CMK (cell line): Measurements from ENCODE around the gene NAA10.
A peak's percentile ranks its signal among the peaks of the same experiment; 100 is the strongest.

Source experiments
- DNase-seq: peaks from one replicate; pipeline ENCODE4 v3.0.0-alpha.2; 2010; ENCODE audit warnings: low read depth

NAA10 gene

DNA sequence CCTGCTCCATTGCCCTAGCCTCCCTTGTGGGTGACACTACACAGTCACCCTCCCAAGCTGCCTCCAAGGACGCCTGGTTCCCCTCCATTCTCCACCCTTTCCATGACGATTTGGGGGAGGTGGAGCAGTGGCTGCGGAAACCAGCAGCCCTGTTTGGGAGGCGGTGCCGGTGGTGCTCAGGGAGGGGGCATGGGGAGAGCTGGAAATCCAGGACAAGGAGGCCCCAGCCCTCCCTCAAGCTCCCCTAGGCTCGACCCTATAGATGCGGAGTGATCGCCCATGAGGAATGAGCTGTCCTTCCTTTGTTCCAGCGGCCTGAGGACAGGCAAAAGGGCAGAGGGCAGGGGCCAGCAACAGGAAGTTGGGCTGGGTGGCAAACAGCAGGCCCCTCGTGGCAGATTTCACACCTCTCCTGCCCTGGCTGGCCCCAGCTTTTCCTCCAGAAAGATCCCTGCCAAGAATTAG lies 13.2 kb upstream of the NAA10 start:
- no peak for DNase-seq

DNA sequence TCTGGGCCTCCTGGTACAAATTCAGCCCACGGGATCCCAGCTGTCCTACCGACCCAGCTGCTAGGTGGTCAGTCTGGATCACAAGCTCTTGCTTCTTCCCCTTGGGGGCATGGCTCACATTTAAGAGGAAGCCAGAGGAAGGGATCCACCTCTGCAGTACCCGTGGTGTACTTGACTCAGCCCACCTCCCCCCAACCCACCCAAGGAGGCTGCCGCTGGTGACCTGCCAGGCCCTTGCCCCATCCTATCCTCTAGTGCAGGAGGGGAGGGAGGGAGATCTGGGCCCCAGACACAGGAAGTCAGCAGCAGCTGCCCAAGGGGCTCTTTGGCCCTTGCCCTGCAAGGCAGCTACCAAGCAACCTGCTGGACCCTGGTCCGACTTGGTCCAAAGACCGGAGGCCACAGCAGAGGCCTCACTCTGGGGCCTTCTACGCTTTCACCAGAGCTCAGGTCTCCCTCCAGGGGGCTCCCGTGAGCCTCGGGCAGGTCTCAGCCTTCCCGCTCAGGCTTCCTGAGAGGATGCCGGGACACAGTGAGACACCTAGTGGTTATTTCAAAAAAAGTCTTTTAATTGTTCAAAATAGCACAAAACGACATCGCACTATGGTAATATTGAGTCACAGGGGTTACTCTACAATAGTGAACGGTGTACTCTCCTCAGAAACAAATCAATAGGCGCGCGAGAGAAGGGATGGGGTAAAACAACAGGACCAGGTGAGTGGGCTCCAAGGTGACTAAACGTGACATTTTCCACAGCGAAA lies 12.4 kb upstream of the NAA10 start:
- DNase-seq = no peak

DNA sequence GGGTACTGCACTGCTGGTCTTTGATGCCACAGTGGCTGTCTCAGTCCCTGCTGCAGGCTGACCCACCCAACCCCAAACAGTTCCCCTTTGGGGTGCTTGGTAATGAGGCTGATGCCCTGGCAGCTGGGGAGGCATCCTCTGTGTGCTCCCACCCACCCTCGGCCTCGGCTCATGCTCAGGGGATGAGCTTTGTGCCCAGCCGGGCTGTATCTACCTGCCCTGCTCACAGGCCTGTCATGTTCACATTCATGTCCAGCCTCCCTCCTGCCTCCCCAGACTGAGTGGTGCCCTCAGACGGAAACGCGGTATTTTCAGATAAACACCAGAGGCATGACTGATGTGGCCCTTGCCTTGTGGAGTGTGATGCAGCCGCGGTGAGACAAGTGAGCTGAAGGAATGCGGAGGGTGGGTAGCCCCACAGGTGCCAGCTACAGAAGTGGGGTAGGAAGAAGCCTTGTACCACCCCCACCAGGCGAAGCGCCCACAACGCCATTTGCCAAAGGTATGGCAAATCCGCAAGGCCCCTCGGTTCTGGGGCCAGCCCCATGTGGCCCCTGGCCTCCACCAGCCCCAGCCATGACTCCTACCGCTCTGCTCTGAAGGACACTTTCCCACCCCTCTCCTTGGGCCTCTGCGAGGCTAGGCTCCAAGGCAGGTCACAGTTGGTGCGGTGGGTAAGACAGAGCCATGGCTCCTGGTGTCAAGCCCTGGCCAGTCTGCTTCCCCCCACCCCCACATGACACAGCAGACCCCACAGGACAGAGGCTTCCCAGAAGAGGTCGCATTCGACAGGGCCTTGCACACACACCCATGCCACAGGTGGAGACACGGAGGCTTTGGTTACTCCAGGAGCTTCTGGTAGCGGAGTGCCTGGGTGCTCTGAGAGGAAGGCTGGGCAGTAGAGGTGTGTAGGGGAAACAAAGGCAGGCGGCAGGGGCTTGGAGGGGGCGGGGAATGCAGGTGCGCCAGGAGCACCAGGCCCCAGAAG lies 11.4 kb upstream of the NAA10 start:
- DNase-seq = no peak

DNA sequence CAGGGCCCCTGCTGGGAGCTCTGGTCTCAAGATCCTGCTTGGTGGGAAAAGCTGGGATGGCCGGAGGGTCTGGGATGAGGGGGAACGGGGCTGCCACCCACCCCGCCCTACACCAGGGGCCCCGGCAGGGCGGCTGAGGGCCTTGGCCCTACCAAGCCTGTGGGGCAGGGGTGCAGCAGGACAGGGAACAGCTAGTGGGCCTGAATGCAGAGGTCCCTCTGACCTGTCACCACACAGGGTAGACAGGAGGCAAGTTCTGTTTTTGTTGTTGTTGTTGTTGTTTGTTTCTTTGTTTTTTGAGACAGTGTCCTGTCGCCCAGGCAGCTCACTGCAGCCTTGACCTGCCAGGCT lies 9.9 kb upstream of the NAA10 start:
- no peak for DNase-seq

DNA sequence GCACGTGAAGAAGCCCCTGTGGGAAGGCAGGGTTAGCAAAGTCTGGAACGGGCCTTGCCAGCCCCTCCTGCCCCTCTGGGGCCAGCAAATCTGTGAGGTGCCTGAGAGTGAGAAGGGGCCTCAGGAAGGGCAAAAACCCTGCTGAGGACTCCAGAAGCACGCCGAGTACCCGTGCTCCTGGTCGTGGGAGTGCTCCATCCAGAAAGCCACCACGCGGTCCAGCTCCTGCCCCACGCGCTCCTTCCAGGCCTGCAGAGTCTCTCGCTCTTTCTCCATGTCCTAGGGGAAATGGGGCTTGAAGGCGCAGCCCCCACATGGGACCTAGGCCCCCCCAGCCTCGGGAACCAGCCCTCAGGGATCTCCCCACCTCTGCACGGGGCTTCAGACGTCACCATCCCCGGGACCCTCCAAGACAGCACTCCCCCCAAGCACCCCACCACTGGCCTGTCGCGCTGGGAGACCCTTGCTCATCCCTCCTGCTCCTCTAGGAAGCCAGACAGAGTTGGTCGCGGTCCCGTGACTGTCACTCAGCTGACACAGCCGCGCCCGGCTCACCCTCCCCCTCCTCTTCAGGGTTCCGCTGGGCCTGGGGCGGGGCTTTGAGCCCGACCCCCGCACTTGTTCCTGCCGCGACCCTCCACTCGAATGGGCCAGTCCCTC lies 9.4 kb upstream of the NAA10 start, which contains the start of gene RENBP:
Gene RENBP (minus strand): TSS at position 504 of the 660 bp plus-strand sequence. CDS start 33 bp downstream, at position 471.
- DNase-seq = no peak

DNA sequence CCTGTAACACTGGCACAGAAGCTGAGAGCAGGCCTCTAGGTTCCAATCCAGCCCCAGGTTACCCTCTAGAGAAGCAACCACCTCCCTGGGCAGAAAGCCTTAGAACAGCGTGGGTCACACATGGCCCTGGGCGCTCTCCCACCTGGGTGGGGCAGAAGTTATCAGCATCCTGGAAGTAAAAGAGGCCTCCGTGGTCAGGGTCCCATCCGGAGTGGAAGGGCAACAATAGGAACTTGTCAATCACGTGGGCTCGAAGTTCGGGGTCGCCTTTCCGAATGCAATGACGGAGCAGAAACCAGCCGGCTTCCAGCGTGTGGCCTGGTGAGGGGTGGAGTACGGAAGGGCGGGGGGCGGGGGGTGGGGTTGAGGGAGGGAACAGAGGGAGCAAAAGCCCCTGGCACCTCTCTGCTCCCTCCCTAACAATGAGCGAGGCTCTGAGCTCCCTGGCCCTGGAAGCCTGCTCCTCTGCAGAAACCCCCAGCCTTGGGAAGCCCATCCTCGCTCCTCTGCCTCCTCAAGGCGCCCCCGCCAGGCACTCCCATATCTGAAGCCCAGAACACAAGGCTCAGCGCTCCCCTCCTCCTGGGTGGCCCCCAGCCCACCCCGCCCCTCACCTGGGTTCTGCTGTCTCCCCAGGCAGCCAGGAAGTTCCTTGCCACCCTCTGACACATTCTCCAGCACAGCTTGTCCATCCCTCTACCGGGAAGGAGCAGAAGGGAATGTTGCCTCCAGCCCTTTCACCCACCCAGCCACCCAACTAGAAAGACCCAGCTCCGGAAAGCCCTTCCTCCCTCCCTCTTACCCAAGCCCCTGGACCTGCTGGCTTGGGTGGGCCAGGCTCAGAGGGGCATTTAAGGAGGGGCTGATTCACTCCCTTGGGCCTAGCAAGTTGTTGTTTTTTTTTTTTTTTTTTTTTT lies 6.8 kb upstream of the NAA10 start:
- DNase-seq = peak; percentile 81

DNA sequence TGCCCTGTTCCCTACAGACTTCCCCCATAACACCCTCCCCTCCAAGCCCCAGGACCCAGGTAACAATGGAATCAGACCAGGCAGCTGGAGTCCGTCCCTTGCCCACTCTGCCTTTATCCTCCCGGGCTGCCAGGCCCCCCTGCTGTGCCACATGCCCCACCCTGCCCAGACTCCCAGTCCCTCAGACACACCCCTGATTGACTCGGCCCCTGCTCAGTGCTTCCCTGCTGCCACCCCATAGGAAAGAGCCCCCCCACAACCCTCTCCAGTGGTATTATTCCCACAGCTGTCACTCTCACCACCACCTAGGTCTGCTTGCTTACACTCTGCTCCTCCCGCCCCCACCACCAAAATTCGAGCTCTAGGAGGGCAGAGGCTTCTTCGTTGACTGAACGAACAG lies 4.7 kb upstream of the NAA10 start:
- DNase-seq = no peak

DNA sequence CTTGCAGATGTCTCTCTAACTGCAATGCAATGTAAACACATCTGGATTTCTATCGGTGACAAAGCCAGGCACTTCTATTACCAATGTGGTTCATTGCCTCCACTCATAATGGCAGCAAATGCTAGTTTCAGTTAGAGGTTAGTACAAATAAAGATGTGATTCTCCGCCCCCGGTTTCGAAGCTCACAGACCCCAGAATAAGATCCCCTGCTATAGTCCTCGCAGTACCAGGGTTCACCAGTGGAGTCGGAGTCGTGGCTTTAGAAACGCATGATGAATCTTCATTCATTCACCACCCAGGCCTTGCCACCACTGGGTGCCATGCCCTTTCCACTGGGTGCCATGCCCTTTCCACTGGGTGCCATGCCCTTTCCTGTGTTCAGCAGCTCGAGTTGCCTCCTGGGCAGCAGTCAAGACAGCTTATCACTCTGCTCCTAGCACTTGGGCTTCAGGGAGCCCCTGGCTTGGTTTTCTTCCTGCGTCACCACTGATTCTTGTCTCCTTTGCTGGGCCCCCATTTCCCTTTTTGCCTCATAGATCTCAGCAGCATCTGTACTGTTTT lies 3.5 kb upstream of the NAA10 start:
- no peak for DNase-seq

DNA sequence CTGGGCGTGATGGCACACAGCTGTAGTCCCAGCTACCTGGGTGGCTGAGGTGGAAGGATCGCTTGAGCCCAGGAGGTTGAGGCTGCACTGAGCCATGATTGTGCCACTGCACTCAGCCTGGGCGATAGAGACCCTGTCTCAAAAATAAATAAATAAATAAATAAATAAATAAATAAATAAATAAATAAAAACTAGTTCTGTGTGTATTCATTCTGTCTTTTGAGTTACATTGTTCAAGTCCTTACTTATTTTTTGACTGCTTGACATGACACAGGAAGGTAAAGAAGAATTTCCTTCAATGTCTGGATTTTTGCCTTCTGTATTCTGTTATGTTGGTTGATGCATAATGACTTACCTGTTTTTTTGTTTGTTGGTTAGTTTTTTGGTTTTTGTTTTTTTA lies 2.2 kb upstream of the NAA10 start:
- DNase-seq = no peak

DNA sequence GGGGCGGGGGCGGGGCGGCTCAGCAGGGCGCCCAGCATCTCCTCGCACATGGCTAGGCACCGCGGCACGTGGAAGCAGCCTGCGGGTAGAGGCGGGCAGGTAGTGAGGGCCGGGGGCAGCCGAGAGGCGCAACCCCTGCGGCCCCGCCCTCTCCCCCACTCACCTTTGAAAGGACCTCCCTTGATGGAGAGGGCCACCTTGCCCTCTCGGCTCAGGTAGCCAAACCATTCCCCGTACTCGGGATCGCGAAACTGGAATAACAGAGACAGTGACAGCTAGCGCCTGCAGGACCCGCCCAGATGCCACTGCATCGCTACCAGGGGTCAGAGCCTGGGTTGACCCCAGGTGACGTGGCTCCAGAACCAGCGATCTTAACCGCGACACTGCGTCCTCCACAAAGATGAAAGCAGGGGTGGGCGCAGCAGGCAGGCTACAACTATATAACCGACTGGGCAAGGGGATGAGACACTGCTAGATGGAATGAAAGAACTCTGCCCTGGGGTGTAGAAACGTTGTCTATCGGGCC lies 552 bp upstream of the NAA10 start:
- no peak for DNase-seq

DNA sequence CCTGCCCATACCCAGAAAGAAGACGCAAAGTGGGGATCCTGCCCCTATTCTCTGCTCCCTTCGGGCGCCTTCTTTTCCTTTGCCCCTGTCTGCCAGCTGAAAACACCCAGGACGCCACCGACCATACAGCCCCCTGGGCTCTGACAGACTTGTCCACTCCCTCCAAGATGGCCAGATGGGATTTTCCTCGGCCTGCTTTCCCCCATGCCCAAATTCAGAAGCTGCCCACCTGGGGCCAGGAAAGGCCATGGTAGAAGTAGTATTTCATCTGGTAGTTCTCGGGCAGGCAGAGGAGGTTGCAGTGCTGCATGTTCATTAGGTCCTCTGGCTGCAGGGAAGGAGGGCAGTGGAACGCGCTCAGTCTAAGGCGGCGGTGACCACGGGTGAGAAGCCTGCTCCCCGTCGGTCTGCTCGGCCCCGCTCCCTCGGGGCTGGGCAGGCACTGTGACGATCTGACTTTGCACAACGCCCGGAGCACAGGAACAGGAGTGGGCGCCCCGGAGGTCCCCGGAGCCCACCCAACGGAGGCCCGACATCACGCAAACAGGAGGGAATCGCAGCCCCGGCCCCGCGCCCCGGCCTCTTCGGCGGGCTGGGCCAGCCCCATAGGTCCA lies 582 bp downstream of the NAA10 start:
- DNase-seq = no peak

DNA sequence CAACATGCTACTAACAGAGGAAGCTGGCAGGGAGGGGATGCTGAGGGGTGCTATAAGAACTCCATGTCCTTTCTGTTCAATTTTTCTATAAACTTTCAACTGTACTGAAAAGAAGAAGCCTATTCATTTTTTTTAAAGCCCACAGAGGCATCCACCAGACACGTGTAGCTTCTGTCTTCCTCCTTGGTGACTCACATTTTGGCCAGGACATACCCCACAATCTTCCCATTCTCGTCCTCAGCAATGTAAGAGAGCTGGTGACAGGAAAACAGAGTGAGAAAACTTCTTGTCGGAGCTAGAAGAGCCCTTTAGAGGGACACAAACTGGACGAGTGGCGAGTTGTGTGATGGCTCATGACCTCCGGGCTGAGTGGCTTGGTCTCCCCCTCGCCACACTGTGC lies 1.1 kb downstream of the NAA10 start:
- no peak for DNase-seq

DNA sequence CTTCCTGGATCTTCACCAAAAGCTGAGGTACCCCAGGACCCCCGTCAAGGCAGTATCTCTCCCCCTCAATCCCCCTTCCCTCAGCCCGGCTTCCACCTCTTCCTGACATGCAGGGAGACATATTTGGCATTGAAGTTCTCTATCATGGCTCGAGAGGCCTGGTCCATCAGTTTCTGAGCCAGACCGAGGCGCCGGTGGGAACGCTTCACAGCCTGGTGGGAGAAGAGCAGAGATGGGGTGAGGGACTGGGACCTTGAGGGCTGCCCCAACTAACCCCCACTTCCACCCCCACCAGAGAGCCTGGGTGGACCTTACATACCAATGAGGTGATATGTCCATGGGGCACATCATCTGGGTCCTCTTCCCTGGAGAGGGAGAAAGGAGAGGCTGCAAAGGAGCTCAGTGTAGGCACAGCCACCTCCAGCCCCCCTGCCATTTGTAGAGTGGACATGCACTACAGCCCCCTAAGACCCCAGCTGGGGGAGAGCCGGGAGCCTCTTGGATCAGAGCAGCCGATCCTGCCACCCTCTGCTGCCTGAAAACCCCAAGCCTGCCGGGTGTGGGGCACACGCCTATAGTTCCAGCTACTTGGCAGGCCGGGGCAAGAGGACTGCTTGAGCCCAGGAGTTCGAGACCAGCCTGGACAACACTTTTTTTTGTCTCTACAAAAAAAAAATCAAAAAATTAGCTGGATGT lies 2.5 kb downstream of the NAA10 start:
- DNase-seq = no peak

DNA sequence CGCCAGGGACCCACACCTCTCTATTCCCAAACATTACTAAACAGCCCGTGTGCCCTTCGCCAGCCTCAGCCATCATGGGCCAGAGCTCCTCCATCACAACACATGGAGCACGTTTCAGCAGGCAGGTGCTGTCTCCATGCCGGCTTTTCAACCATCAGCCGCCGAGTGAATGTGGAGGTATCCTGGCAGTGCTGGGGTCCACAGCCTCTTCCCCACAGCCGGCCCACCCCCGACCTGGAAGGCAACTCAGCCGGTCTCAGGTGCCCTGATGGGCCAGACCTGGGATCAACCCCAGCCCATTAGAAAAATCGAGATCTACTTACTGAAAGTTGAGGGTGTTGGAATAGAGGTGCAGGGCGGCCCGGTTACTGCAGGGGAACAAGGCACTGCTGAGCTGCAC lies 3.1 kb downstream of the NAA10 start:
- no peak for DNase-seq

DNA sequence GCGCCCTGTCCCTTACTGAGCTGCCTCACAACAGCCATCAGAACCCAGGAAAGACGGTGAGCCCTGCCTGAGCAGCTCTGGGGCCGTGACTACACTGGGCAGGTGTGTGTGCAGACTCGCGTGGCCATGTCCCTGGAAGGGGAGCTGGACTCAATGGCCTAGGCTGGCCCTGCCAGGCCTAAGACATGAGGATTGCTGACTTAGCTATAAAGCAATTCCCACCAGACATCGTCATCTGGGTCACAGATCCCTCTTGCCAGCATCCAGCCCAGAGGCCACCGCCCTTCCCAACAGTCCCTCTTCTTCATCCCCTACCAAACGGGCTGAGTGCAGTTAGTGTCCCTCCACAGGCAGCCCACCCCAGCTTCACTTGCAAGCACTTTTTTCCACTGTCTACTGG lies 3.7 kb downstream of the NAA10 start:
- DNase-seq = no peak

DNA sequence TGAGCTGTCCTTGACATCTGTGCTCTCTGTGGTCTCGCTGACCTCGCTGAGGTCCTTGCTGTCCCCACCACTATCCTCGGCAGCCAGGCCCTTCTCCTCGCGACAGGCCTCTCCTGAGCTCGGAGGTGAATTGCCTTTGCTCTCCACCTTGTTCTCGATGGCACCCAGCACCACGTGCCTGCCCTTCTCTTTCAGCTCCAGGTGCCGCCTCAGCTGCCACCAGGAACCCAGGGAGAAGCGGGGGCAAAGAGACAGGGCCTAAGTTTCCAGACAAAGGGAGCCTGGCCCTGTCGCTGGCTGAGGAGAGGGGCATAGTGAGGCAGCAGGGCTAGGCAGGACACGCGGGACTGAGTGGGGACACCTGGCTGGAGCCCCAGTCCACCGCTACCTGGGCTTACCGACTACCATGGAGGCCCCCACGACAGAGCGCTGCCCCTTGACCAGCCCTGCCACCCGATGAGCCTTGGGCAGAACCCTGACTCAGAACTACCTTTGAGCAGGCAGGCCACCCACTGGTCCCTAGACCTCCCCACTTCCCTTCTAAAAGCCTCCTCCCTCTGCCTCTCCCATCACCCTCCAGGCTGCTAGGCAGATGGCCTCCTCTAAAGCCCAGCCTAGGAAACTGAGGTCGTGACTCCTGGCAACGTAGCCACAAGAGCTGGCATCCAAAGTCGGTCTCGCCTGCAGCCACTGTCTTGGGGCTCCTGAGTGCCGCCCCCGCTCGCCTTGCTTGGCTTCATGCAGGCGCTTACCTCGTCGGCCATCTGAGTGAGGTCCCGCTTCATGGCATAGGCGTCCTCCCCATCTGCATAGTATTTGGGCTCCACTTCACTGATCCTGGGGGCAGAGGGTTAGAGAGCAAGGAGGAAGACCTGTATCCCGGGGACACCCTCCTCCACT lies 4.6 kb downstream of the NAA10 start:
- no peak for DNase-seq

DNA sequence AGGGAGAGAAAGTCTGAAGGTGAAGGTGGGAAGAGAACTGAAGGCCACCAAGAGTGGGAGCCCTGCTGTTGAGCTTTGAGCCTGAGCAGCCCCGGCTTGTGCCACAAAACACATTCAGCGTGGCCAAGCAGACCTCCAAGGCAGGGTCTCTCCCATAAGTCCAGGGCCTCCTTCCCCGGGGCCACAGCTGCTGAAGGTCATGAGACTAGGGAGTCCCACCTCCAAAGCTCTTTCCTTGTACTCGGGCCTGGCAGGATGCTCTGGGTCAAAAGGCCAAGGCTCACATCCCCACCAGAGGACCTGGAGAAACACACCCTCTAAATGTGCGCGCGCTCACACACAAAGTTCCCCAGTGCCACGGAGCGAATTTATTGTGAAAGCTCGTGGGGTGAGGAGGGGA lies 5.3 kb downstream of the NAA10 start:
- no peak for DNase-seq

DNA sequence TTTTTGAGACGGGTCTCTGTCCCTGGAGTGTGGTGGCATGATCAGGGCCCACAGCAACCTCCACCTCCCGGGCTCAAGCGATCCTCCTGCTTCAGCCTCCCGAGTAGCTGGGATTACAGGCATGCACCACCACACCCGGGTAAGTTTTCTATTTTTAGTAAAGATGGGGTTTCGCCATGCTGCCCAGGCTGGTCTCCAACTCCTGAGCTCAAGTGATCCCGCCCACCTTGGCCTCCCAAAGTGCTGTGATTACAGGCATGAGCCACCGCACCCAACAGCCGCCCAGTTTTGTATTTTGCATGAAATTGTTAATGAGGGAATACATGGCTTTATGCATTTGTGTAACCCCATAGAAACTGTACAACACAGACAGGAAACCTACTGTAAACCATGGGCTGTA lies 6.0 kb downstream of the NAA10 start:
- no peak for DNase-seq
